ENCODE results near the gene TMPRSS3.
A peak's percentile ranks its signal among the peaks of the same experiment; 100 is the strongest.

The TMPRSS3 gene

DNA sequence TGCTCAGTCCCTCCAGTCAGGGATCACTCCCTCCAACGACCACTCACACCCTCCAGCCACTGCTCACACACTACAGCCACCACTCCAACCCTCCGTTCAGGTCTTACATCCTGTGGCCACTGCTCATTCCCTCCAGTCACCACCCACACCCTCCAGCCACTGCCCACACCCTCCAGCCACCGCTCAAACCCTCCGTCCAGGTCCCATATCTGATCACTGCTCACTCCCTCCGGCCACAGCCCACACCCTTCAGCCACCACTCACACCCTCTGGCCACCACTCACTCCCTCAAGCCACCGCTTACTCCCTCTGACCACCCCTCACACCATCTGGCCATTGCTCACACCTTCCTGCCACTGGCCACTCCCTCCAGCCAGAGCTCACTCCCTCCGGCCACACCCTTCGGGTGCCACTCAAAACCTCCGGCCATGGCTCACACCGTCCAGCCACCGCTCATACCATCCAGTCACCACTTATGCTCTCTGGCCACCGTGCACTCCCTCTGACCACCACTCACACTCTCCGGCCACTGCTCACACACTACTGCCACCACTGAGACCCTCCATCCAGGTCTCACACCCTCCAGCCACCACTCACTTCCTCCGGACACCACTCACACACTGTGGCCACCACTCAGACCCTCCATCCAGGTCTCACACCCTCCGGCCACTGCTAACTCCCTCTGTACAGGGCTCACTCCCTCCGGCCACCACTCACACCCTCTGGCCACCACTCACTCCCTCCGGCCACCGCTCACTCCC, 24.8 kb downstream of the TMPRSS3 start:
- no peak for DNase-seq (ENCODE audit: low read depth)

DNA sequence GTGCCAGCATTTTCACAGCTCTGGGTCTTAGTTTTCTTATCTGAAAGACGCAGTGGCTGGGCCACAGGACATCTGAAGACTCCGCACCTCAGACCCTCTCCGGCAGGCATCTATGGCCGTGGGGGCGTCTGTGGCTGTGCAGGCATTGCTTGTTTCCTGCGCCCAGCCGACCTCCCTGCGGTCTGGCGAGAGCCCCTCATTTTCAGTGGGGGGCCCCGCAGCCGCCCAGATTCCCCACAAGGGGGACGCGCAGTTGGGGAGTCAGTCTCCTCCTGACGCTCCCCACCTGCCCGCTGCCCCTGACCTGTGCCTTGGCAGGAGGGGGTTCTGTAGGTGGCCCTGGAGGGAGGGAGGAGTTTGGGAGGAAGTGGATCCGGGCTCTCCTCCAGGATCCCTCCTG, 26.0 kb downstream of the TMPRSS3 start:
- no peak for DNase-seq (ENCODE audit: low read depth)

DNA sequence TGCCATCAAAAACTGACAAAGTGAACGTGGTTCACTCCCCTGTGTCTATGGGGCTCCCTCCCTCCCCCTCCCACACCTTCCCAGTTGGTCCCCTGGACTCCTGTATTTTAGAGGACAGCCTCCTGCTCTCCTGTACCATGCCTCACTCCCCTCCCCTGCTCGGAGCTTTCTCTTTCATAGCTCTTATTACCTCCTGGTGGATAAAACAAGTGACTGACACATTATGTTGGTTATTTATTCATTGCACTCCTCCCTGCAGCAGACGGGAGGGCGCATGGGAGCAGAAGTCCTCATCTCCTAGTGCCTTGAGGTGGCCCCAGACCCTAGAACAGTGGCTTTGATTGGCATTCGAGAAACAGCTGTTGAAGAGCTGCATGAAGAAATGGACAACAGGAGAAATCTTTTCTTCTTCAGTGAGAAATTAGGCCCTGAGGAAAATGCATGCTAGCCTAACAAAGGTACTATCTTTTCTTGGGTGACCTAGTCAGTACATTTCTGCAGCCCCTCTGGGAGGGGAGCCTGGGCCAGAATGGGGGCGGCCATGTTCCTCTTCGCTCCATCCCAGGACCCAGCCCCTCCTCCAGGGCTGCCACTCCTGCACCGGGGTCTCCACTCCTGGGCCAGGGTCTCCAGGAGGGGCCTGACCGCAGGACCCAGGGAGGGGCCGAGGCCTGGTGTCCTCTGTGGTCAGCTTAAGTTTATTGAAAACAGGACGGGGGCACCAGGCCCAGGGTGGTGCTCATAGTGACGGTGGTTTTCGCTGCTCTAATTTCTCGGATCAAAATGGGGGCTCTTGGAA, 28.3 kb downstream of the TMPRSS3 start:
- no peak for DNase-seq (ENCODE audit: low read depth)

DNA sequence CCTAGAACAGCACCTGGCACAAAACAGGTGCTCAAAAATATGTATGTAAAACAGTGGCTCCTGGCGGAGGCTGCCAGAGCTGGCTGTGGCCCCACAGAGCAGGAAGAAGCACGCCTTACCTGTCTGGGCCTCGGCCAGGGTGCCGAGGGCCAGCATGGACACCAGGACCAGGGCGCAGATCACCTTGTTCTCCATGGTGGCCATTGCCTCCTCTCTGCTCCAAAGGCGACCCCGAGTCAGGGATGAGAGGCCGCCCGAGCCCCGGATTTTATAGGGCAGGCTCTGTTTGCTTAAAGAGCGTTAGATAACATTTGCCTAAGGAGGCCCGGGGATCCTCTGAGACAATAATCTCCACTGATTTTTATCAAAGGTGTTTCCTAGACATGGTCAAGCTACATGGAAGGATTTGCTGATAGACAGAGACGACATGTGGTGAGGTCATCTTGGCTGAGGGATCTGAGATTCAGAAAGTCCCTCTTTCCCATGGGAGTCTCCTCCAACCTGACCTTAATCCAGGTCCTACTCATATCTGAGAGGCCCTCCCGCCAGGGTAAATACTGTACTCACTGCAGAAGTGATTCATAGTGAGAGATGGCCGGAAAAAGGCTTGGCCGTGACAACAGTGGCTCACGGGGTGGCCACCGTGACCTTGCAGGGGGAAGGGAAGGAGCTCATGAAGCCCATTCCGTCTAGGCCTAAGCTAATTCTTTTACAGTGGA, 29.4 kb downstream of the TMPRSS3 start, which contains the start of gene TFF1:
TFF1 (minus strand) TSS at position 244 of the 719 bp plus-strand sequence; CDS start at position 204, 40 bp downstream.
- no peak for DNase-seq (ENCODE audit: low read depth)

DNA sequence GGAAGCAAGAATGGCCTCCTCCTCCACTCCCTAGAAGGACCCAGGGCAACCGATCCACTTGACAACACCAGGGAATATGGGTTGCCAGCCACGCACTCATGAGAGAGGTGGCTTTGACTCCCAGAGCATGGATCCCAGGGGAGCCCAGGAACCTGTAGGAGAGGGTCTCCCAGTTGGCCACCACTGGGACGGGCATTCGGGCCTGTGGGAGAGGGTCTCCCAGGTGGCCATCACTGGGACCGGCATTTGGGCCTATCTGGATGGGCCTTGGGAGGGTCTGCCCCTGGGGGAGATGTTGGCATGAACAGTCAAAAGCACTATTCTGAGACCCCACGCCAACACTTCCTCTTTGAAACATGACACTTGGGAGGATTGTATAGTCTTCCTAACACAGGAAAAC, 30.1 kb downstream of the TMPRSS3 start:
- no peak for DNase-seq (ENCODE audit: low read depth)

DNA sequence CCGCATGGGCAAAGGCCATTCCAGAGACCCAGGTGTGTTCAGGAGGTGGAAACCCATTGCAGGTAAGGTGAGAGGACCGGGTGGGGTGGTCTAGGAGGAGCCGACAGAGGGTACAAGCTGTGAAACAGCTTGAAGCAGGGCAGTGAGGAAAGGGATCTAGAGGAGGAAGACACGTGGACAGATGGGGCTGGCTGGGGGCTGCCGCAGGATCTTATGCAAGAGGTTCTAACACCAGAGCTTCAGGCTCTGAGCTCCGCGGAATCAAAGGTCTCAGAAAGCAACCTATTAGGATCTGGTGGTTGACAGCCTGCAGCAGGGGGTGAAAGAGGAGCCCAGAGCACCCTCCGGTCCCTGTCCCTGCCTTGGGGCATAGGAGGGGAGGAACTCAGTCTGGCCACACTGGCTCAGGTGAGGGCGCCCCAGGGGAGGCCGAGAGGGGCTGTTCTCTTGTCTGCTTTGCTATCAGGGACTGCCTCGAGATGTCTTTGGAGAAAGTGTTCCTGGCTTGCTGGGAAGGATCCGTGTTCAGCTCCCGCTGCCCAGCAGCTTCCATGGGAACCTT, 31.5 kb downstream of the TMPRSS3 start:
- DNase-seq (ENCODE audit: low read depth): no peak

DNA sequence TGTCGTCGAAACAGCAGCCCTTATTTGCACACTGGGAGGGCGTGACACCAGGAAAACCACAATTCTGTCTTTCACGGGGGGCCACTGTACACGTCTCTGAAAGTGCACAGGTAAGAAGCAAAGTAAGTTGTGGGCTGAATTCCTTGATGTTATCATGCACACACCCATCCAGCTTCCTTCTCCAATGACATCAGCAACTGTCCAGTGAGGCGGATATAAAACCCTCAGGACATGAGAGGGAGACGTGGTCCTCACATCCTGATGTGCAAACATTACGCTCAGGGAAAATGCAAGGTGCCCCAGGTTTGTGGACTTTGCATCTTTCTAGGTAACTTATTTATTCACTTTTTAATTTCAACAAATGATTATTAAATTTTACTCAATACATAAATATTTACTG, 32.5 kb downstream of the TMPRSS3 start:
- DNase-seq (ENCODE audit: low read depth): no peak

DNA sequence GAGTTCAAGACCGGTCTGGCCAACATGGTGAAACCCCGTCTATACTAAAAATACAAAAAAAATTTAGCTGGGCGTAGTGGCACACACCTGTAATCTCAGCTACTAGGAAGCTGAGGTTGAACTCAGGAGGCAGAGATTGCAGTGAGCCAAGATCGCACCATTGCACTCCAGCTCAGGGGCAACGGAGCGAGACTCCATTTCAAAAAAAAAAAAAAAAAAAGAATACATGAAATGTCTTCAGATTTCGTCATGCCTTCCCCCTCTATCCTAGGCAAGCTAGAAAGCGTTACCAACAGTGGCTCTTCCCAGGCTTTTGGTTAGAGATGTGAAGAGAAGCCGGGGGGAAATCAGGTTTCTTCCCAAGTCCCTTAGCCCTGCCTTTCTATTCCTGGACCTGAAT, 33.2 kb downstream of the TMPRSS3 start:
- no peak for DNase-seq (ENCODE audit: low read depth)

DNA sequence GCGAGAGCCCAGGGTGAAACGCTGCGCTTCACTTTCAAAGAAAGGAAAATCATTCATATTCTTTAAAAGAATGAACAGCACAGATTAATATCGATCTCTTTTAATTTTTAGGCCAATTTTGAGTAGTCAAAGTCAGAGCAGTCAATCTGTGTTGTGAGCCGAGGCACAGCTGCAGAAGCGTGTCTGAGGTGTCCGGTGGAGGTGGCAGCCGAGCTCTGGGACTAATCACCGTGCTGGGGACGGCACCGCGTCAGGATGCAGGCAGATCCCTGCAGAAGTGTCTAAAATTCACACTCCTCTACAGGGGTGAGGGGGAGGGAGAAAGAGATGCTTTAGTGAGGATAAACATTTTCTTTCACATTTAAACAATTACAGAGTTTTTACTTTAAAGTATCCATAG, 33.7 kb downstream of the TMPRSS3 start:
- DNase-seq (ENCODE audit: low read depth): no peak

DNA sequence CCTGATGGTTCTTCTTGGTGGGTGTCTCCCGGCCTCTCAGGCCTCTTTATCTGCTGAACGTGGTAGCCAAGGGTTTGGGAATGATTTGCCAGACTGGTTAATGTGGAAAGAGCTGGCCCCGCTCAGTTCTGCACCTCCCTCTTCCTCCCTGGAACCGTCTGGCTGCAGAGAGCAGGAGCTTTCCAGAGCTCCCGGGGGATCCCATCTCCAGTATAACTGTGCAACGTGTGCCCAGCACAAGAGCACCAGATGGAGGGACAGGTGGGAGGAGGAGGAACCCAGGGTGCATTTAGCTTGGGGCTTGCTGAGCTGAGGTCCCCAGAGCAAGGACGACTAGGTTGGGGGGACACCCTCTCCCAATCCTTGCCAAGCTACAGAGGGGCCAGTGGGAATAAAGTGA, 34.6 kb downstream of the TMPRSS3 start:
- no peak for DNase-seq (ENCODE audit: low read depth)

DNA sequence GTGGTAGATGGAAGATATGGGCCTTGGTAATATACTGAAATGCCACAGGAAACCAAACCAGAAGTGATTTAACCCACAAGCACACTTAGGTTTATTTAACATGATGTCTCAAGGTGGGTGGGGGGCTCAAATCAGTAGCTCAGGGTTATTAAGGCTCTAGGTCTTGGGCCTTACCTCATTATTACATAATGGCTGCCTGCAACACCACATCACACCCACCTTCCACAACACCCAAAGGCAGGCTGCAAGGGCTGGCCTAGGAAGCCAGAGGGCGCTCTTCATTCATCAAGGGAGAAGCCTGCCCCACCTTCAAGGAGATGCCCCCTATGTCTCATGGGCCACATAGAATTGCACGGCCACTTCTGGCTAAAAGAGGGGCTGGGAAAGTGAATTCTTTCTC, 35.5 kb downstream of the TMPRSS3 start:
- DNase-seq (ENCODE audit: low read depth): peak; percentile 32

DNA sequence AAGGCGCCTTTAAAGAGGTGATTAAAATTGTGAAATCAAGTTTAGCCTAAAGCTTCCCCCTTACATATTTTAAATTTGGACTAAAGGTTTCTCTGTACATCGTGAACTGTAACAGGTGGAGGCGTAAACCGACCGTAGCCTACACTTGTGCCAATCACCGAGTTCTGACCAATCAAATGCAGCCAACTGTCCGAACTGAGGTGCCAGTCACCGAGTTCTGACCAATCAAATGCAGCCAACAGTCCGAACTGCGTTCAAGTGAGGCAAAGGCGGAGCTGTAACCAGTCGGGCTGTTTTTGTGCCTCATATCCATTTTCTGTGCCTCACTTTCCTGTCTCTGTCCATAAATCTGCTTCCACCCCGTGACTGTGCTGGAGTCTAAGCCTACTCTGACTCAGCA, 36.9 kb downstream of the TMPRSS3 start:
- DNase-seq (ENCODE audit: low read depth): no peak

DNA sequence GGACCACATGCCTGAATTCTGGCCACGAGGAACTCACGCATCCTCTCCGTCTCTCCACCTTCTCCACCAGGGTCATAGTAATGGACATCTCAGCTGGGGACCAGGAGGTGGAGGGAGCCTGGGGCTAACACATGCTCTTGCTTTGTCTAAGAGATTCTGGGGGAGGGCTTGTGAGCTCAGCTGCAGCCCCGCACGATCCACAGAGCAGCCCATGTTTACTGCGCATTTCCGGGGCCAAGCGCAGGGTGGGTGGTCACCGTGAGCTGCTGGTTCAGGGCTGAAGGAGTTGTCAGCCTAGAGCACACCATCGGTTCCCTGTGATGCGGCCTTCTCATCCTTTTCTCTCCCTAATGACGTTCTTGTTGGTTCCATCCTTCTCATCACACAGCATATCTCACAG, 37.6 kb downstream of the TMPRSS3 start:
- no peak for DNase-seq (ENCODE audit: low read depth)

DNA sequence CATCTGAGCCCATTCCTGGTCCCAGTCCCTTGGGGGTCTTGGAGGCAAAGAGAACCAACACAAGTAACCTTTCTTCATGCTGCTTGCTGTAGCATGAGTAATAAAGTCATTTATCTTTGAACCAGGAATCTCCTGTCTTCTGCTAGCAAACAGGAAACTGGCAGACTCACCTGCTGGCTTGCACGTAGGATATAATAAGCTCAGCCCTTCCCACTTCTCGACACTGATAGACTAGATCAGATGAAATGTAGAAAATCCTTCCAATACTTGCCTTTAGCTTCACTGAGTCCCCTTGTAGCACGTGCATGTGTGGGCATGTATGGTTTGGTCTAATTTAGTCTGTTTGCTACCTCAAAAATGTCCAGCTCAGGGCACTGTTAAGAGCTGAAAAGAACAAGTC, 38.5 kb downstream of the TMPRSS3 start:
- DNase-seq (ENCODE audit: low read depth): no peak

DNA sequence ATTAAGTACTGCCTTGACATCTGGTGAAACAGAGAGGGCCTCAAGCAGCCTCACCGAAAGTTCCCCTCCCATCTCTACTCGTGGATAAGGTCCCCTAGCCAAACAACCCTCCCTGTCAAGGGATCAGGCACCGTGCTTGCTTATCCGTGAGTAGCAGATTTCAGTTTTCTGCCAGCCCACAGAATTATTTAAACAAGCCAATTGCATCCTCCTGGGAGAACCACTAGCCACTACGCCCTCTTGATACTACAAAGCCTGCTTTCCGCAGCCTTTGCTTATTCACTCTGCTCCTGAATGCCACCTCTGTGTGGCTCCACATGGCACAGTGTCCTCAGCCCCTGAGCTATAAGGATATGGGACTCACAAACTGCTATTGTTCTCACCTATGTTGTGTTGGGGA, 39.2 kb downstream of the TMPRSS3 start:
- DNase-seq (ENCODE audit: low read depth): no peak

DNA sequence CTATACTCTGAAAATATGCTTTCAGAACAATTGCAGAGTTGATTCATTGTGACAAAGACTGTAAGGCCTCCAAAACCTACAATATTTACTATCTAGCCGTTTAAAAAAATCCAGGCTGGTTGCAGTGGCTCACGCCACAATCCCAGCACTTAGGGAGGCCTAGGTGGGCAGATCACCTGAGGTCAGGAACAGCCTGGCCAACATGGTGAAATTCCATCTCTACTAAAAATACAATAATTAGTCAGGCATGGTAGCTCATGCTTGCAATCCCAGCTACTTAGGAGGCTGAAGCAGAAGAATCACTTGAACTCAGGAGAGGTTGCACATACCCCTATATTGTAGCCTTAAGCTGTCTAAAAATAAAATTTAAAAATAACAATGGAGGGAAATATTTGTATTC, 39.8 kb downstream of the TMPRSS3 start:
- DNase-seq (ENCODE audit: low read depth): no peak

DNA sequence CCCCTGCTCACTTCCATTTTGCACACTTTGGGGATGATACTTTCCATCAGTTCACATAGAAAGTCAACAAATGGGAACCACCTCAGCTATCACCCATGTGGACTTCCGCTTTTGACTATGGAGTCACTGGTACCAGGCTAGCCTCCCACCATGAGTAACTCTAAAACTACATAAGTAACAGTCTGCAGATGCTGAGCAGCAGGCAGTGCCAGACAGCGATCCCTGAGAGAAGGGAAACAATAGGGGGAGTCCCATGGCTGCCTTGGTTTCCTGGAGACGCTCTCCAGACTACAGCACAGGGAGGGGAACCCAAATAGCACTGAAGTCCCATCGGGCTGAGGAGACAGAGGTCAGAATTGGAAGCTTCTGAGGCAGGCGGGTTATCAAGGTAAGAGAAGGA, 42.2 kb downstream of the TMPRSS3 start:
- no peak for DNase-seq (ENCODE audit: low read depth)

DNA sequence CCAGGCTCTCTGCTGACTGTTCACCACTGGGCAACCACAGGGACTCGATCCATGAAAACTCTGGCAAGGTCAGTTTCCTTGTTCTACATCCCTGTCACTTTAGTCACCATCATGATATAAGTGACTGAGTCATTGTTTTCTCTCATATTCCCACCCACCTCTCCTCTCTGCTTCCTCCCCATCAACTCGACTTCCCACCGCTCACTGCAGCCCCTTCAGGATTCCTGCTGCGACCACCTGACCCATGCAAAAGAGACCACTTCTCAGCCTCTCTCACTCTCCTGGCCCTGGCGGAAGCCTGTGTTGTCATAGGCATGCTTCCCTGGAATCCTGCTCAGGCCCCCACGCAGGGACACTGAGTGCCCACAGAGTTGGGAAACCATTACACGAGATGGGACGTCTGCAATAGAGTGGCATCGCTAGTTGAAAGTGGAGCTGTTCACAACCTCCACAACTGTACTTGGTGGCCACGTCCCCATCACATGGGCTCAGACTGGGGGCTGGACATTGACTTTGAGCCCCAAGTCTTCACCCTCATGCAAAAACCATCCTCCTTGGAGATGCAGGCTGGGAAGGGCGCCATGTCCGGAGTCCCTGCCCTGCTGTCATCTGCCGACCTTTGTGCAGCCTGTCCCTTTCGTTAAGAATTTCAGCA, 43.3 kb downstream of the TMPRSS3 start:
- no peak for DNase-seq (ENCODE audit: low read depth)

DNA sequence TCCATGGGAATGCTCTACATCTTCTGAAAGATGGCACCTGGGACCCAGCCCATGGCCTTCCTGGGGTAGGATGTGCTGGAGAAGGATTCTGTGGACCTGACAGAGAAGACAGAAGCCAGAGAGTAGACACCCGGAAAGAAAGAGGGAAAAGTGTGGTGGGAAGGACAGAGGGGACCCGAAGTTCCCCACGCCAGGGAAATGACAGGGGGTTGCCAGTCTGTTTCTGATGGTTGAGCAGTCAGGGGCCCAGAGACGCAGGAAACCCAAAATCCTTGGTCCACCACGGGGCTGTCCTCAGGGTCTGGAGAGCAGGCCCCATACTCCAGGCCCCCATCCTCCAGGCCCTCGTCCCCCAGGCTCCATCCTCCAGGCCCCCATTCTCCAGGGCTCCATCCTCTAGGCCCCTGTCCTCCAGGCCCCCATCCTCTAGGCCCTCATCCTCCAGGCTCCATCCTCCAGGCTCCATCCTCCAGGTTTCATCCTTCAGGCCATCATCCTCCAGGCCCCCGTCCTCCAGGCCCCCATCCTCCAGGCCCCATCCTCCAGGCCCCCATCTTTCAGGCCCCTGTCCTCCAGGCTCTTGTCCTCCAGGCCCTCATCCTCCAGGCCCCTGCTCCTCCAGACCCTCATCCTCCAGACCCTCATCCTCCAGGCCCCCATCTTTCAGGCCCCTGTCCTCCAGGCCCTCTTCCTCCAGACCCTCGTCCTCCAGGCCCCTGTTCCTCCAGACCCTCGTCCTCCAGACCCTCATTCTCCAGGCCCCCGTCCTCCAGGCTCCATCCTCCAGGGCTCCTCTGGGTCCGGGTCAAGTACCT, 44.0 kb downstream of the TMPRSS3 start:
- no peak for DNase-seq (ENCODE audit: low read depth)

DNA sequence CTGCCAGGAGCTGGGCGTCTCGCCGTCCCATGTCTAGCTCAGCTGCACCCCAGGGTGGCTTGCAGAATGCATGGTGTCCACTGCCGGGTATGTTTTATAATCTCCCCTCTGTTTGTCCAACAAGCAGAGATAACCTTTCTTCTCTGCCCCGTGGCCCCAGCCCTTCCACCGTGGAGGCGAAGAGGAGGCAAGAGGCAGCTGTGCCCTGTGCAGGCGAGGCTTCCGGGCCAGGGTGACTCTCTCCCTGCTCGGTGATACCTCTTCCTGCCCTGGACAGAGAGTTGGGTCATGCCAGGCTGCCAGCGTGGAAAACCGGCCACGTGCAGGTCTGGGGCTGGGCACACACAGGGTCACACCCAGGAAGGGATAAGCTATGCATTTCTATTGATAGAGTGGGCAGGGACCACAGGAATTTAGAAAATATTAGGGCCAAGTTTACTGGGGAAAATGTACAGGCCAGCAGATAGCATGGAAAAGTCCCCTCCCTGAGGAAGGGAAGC, 44.9 kb downstream of the TMPRSS3 start, which contains the start of gene TFF2:
TFF2 (minus strand) TSS at position 68 of the 500 bp plus-strand sequence; CDS start at position 31, 37 bp downstream.
- DNase-seq (ENCODE audit: low read depth): no peak
